Progenitor cell of endocrine pancreas (in vitro differentiated cells): ENCODE data around the gene CYP4F12. TPM values are rescaled to one million over a fixed set of nuclear protein-coding genes. Genes with fewer than 3 reads are reported as not detected.

Experiments
- DNase-seq: peaks from one replicate; pipeline ENCODE4 v3.0.0; 2021; ENCODE audit warnings: low spot score; ENCODE audit not compliant: unreplicated experiment
- H3K27ac Mint-ChIP-seq: 2 replicates; pipeline ENCODE4 v1.8.0; 2021; ENCODE audit warnings: mild to moderate bottlenecking, moderate library complexity, mixed read lengths
- H3K27me3 Mint-ChIP-seq: 2 replicates; pipeline ENCODE4 v1.8.0; 2021; ENCODE audit warnings: mixed read lengths
- H3K36me3 Mint-ChIP-seq: 2 replicates; pipeline ENCODE4 v1.8.0; 2022; ENCODE audit warnings: mixed read lengths; ENCODE audit not compliant: insufficient read depth
- H3K4me1 Mint-ChIP-seq: 2 replicates; pipeline ENCODE4 v1.8.0; 2021; ENCODE audit warnings: low read depth, mixed read lengths
- H3K4me3 Mint-ChIP-seq: 2 replicates; pipeline ENCODE4 v1.8.0; 2021; ENCODE audit warnings: low read depth, mild to moderate bottlenecking, moderate library complexity, mixed read lengths
- H3K9me3 Mint-ChIP-seq: 2 replicates; pipeline ENCODE4 v1.8.0; 2021; ENCODE audit warnings: low read depth, mixed read lengths
- total RNA-seq: library from RNA; stranded (reverse); gene quantifications from 2 replicates; pipeline ENCODE4 v1.2.1, GENCODE V29; 2021
- TF ChIP-seq, protein P1 (sequence below): fragments of 200-600 bp; sonication (generic); IDR thresholded peaks from one replicate; pipeline ENCODE4 v1.5.0; 2021; ENCODE audit warnings: antibody characterized with exemption, mild to moderate bottlenecking; ENCODE audit not compliant: unreplicated experiment

The CYP4F12 gene
- total RNA-seq, 1 donor from 2014 or later, result not detected

GRCh38 chr19:15732388-15732787 lies 59.5 kb downstream of the CYP4F12 start:
- H3K27ac Mint-ChIP-seq, result no peak overlapping the region
- H3K4me1 Mint-ChIP-seq, result no peaks in the 10 kb centered on the region
- H3K9me3 Mint-ChIP-seq, result peaks cover 61% of the 10 kb centered on the region
- TF ChIP-seq, protein P1, sequence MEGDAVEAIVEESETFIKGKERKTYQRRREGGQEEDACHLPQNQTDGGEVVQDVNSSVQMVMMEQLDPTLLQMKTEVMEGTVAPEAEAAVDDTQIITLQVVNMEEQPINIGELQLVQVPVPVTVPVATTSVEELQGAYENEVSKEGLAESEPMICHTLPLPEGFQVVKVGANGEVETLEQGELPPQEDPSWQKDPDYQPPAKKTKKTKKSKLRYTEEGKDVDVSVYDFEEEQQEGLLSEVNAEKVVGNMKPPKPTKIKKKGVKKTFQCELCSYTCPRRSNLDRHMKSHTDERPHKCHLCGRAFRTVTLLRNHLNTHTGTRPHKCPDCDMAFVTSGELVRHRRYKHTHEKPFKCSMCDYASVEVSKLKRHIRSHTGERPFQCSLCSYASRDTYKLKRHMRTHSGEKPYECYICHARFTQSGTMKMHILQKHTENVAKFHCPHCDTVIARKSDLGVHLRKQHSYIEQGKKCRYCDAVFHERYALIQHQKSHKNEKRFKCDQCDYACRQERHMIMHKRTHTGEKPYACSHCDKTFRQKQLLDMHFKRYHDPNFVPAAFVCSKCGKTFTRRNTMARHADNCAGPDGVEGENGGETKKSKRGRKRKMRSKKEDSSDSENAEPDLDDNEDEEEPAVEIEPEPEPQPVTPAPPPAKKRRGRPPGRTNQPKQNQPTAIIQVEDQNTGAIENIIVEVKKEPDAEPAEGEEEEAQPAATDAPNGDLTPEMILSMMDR, result no peak
- H3K36me3 Mint-ChIP-seq, result peaks cover 1% of the 10 kb centered on the region
- H3K4me3 Mint-ChIP-seq, result no peak overlapping the region
- H3K27me3 Mint-ChIP-seq, result no peaks in the 10 kb centered on the region
- DNase-seq, result no peak

DNA sequence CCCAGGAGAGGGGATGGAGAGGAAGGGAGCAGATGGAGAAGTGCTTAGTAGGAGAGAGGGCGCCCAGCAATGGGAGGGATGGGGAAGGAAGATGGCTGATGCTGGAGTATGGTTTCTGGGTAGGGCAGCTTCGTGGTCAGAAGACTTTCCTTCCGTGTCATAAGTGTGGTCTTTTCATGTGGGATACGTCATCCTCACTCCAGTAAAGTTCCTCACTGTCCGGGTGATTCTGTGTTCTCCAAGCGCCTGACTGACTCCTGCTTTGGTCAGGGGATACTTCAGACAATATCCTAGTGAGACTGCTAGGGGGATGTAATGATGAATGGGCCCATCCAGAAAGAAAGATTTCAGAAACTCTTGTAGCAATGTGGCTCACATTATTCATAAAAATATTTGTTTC lies 61.0 kb downstream of the CYP4F12 start:
- Mint-ChIP-seq H3K27me3 (no peaks in the 10 kb centered on the region), H3K27ac (no peak overlapping the region), H3K4me1 (no peaks in the 10 kb centered on the region), H3K9me3 (peaks cover 58% of the 10 kb centered on the region), H3K4me3 (no peak overlapping the region), H3K36me3 (peaks cover 1% of the 10 kb centered on the region)
- DNase-seq, result no peak
- TF ChIP-seq, protein P1, result no peak

DNA sequence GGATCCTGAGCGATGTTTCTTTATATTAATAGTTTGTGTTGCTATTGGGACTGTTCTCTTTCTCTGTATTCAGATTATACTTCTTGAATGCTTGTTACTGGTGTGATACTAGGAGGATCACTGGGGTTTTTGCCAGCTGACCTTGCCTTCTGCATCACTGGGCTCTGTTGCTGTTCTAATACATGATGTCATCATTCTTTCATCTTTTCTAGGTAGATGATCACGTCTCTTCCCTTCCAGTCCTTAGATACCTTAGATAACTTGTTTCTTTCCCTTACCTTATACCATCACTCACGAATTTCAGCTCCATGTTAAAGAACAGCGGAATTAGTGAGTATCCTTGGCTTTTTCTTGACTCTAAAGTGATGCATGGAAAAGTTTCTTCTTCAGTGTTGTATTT lies 64.8 kb downstream of the CYP4F12 start, which contains the start of gene OR10H3:
Gene OR10H3 (plus strand): TSS at position 264 of the 400 bp plus-strand sequence. CDS start 3,408 bp downstream, outside the sequence.
- no peaks in the 10 kb centered on the region for H3K4me1 Mint-ChIP-seq
- H3K27ac Mint-ChIP-seq, result no peak within 1 kb of the TSS
- H3K27me3 Mint-ChIP-seq, result no peaks in the 10 kb centered on the region
- H3K4me3 Mint-ChIP-seq, result no peak within 1 kb of the TSS
- TF ChIP-seq, protein P1, result no peak
- DNase-seq, result no peak
- peaks cover 57% of the 10 kb centered on the region for H3K9me3 Mint-ChIP-seq
- H3K36me3 Mint-ChIP-seq, result peaks cover 2% of the 10 kb centered on the region

- H3K4me3 Mint-ChIP-seq, result no peak overlapping the region
- TF ChIP-seq, protein P1, result no peak
- H3K9me3 Mint-ChIP-seq, result peaks cover 53% of the 10 kb centered on the region
- DNase-seq, result no peak
- H3K27ac Mint-ChIP-seq, result no peak overlapping the region
- peaks cover 2% of the 10 kb centered on the region for H3K36me3 Mint-ChIP-seq
- H3K4me1 Mint-ChIP-seq, result no peaks in the 10 kb centered on the region
- H3K27me3 Mint-ChIP-seq, result no peaks in the 10 kb centered on the region
These were observed 67.9 kb downstream of the CYP4F12 start for GRCh38 chr19:15740785-15741184.

Other genes with a start within 250 kb of the CYP4F12 start
- 60.6 and 61.6 TPM in 2 replicates for gene WIZ, start 223.1 kb upstream of the CYP4F12 start, total RNA-seq
- not detected in 2 replicates for gene RASAL3, start 208.5 kb upstream of the CYP4F12 start, total RNA-seq
- gene PGLYRP2, start 193.6 kb upstream of the CYP4F12 start, total RNA-seq, result not detected in 2 replicates
- gene CYP4F22, start 164.6 kb upstream of the CYP4F12 start, total RNA-seq, result not detected in 2 replicates
- not detected in 2 replicates for gene CYP4F8, start 57.9 kb upstream of the CYP4F12 start, total RNA-seq
- not detected in 2 replicates for gene CYP4F3, start 32.2 kb upstream of the CYP4F12 start, total RNA-seq
- gene OR10H2, start 54.9 kb downstream of the CYP4F12 start, total RNA-seq, result not detected in 2 replicates
- gene OR10H3, start 64.9 kb downstream of the CYP4F12 start, total RNA-seq, result not detected in 2 replicates
- not detected in 2 replicates for gene OR10H5, start 114.6 kb downstream of the CYP4F12 start, total RNA-seq
- 0.11 TPM in 1 of 2 replicates, not detected in the other for gene OR10H1, start 142.6 kb downstream of the CYP4F12 start, total RNA-seq
- gene CYP4F2, start 225.0 kb downstream of the CYP4F12 start, total RNA-seq, result not detected in 2 replicates